ENCODE data around the gene PAX3. TPM values are rescaled to one million over a fixed set of nuclear protein-coding genes. Genes with fewer than 3 reads are reported as not detected.

PAX3 gene
- total and polyA plus RNA-seq, 4 donors, result not detected

DNA sequence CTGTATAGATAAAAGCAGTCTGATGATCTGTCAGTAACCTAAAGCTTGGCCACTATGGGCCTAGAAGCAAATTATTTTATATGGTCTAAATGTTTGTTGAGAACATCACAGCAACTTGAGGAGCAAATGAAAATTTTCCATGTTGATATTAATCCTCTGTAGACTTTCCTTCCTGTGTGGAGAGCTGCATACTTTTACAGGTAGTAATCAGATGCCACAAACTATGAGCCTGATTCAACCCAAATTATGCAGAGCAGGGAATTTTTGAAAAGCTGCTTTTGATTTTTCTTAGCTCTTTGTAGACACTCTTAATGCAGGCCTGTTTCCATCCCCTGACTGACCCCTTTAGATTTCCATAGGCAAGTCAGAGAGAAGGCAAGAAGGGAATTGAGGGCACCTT is 17.3 kb downstream of the PAX3 start:
- no peak overlapping the region for H3K27ac ChIP-seq (ENCODE audit: low read depth in 1 of 2, low read length in 2 of 2)
- H3K27me3 ChIP-seq (ENCODE audit: control insufficient read depth in 4 of 4, insufficient read depth in 4 of 4, low read length in 3 of 4), result peaks cover 0 to 6% (median 0%) of the 10 kb centered on the region in 4 donors
- H3K9ac ChIP-seq (ENCODE audit: low read depth in 1 of 2, low read length in 2 of 2), result no peak overlapping the region

DNA sequence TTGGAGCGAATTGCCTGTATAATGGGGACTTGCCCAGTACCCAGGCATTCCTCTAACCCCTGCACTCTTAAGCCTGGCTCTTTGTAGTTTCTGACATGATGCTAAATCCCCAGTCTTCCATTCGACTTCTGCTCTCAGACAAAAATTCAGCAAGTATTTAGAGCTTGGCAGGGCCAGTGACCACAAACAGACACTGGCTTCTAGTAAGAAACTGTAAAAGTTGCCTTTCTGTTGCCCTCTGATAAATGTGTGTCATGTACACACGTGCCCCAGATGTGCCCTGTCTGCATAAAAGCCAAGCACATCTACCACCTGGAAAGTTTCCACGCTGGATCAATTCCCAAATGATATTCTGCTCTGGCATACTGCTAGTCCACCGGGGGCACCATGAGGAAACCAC is 18.0 kb downstream of the PAX3 start:
- Histone ChIP-seq H3K4me1 (ENCODE audit: control insufficient read depth in 4 of 4, insufficient read depth in 4 of 4, low read length in 3 of 4) (no peaks in the 10 kb centered on the region), H3K9me3 (ENCODE audit: control insufficient read depth in 4 of 4, low read length in 3 of 4) (no peaks in the 10 kb centered on the region), H3K27me3 (ENCODE audit: control insufficient read depth in 4 of 4, insufficient read depth in 4 of 4, low read length in 3 of 4) (peaks cover 0 to 6% (median 0%) of the 10 kb centered on the region in 4 donors), H3K36me3 (ENCODE audit: control insufficient read depth in 4 of 4, insufficient read depth in 3 of 4, low read depth in 1 of 4, low read length in 3 of 4) (no peaks in the 10 kb centered on the region), H3K27ac (ENCODE audit: low read depth in 1 of 2, low read length in 2 of 2) (no peak overlapping the region), H3K4me3 (ENCODE audit: low read depth in 1 of 3, low read length in 3 of 3) (no peak overlapping the region), H3K9ac (ENCODE audit: low read depth in 1 of 2, low read length in 2 of 2) (no peak overlapping the region)
- no peak for DNase-seq (ENCODE audit: low spot score)
- WGBS, result 63% methylated on average over 5 of the region's 5 CpGs
- no peak for TF ChIP-seq TAF1 (conservative IDR thresholded peaks at IDR 0.05)
- TF ChIP-seq EGR1 (IDR thresholded peaks at IDR 0.05; ENCODE audit: low read depth in 2 of 2), result no peak
- TF ChIP-seq FOXA1 (IDR thresholded peaks at IDR 0.05), result no peak
- TF ChIP-seq, protein P1, sequence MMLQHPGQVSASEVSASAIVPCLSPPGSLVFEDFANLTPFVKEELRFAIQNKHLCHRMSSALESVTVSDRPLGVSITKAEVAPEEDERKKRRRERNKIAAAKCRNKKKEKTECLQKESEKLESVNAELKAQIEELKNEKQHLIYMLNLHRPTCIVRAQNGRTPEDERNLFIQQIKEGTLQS (IDR thresholded peaks at IDR 0.05), result no peak
- TF ChIP-seq, protein P2, sequence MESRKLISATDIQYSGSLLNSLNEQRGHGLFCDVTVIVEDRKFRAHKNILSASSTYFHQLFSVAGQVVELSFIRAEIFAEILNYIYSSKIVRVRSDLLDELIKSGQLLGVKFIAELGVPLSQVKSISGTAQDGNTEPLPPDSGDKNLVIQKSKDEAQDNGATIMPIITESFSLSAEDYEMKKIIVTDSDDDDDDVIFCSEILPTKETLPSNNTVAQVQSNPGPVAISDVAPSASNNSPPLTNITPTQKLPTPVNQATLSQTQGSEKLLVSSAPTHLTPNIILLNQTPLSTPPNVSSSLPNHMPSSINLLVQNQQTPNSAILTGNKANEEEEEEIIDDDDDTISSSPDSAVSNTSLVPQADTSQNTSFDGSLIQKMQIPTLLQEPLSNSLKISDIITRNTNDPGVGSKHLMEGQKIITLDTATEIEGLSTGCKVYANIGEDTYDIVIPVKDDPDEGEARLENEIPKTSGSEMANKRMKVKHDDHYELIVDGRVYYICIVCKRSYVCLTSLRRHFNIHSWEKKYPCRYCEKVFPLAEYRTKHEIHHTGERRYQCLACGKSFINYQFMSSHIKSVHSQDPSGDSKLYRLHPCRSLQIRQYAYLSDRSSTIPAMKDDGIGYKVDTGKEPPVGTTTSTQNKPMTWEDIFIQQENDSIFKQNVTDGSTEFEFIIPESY (IDR thresholded peaks at IDR 0.05), result no peak
- no peak for TF ChIP-seq RAD21 (IDR thresholded peaks at IDR 0.05)
- TF ChIP-seq YY1 (IDR thresholded peaks at IDR 0.05), result no peak
- no peak for TF ChIP-seq RXRA (IDR thresholded peaks at IDR 0.05)
- TF ChIP-seq HNF4G (IDR thresholded peaks at IDR 0.05), result no peak

More for the DNA sequence above, 17.3 kb downstream of the PAX3 start:
- H3K4me3 ChIP-seq (ENCODE audit: low read depth in 1 of 3, low read length in 3 of 3), result no peak overlapping the region
- TF ChIP-seq, protein P3, sequence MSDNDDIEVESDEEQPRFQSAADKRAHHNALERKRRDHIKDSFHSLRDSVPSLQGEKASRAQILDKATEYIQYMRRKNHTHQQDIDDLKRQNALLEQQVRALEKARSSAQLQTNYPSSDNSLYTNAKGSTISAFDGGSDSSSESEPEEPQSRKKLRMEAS (IDR thresholded peaks at IDR 0.05), result no peak
- TF ChIP-seq EGR1 (IDR thresholded peaks at IDR 0.05; ENCODE audit: low read depth in 2 of 2), result no peak
- TF ChIP-seq YY1 (IDR thresholded peaks at IDR 0.05), result no peak
- TF ChIP-seq NR2F2 (IDR thresholded peaks at IDR 0.05), result no peak
- no peak for TF ChIP-seq FOXA1 (IDR thresholded peaks at IDR 0.05)
- TF ChIP-seq HNF4A (conservative IDR thresholded peaks at IDR 0.05), result no peak
- TF ChIP-seq, protein P4, sequence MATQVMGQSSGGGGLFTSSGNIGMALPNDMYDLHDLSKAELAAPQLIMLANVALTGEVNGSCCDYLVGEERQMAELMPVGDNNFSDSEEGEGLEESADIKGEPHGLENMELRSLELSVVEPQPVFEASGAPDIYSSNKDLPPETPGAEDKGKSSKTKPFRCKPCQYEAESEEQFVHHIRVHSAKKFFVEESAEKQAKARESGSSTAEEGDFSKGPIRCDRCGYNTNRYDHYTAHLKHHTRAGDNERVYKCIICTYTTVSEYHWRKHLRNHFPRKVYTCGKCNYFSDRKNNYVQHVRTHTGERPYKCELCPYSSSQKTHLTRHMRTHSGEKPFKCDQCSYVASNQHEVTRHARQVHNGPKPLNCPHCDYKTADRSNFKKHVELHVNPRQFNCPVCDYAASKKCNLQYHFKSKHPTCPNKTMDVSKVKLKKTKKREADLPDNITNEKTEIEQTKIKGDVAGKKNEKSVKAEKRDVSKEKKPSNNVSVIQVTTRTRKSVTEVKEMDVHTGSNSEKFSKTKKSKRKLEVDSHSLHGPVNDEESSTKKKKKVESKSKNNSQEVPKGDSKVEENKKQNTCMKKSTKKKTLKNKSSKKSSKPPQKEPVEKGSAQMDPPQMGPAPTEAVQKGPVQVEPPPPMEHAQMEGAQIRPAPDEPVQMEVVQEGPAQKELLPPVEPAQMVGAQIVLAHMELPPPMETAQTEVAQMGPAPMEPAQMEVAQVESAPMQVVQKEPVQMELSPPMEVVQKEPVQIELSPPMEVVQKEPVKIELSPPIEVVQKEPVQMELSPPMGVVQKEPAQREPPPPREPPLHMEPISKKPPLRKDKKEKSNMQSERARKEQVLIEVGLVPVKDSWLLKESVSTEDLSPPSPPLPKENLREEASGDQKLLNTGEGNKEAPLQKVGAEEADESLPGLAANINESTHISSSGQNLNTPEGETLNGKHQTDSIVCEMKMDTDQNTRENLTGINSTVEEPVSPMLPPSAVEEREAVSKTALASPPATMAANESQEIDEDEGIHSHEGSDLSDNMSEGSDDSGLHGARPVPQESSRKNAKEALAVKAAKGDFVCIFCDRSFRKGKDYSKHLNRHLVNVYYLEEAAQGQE (IDR thresholded peaks at IDR 0.05), result no peak
- no peak for TF ChIP-seq RXRA (IDR thresholded peaks at IDR 0.05)
- TF ChIP-seq GABPA (IDR thresholded peaks at IDR 0.05 in 1 of 2, conservative IDR thresholded peaks at IDR 0.05 in 1 of 2), result no peak
- no peak for TF ChIP-seq HNF4G (IDR thresholded peaks at IDR 0.05)
- TF ChIP-seq FOXA2 (IDR thresholded peaks at IDR 0.05), result no peak
- TF ChIP-seq JUND (IDR thresholded peaks at IDR 0.05), result no peak
- TF ChIP-seq, protein P2 (IDR thresholded peaks at IDR 0.05), result no peak
- TF ChIP-seq RAD21 (IDR thresholded peaks at IDR 0.05), result no peak
- TF ChIP-seq, protein P5, sequence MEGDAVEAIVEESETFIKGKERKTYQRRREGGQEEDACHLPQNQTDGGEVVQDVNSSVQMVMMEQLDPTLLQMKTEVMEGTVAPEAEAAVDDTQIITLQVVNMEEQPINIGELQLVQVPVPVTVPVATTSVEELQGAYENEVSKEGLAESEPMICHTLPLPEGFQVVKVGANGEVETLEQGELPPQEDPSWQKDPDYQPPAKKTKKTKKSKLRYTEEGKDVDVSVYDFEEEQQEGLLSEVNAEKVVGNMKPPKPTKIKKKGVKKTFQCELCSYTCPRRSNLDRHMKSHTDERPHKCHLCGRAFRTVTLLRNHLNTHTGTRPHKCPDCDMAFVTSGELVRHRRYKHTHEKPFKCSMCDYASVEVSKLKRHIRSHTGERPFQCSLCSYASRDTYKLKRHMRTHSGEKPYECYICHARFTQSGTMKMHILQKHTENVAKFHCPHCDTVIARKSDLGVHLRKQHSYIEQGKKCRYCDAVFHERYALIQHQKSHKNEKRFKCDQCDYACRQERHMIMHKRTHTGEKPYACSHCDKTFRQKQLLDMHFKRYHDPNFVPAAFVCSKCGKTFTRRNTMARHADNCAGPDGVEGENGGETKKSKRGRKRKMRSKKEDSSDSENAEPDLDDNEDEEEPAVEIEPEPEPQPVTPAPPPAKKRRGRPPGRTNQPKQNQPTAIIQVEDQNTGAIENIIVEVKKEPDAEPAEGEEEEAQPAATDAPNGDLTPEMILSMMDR (IDR thresholded peaks at IDR 0.05; ENCODE audit: low read depth, low read length, missing input control), result no peak
- TF ChIP-seq, protein P1 (IDR thresholded peaks at IDR 0.05), result no peak
- no peak for TF ChIP-seq SP1 (IDR thresholded peaks at IDR 0.05)
- H3K36me3 ChIP-seq (ENCODE audit: control insufficient read depth in 4 of 4, insufficient read depth in 3 of 4, low read depth in 1 of 4, low read length in 3 of 4), result no peaks in the 10 kb centered on the region
- H3K4me1 ChIP-seq (ENCODE audit: control insufficient read depth in 4 of 4, insufficient read depth in 4 of 4, low read length in 3 of 4), result no peaks in the 10 kb centered on the region
- no peak for DNase-seq (ENCODE audit: low spot score)
- no peaks in the 10 kb centered on the region for H3K9me3 ChIP-seq (ENCODE audit: control insufficient read depth in 4 of 4, low read length in 3 of 4)
